Natural killer cell treated with Interleukin-12 subunit alpha and Interleukin-12 subunit beta and Interleukin-15 and Interleukin-18, amount 100 ng/mL, for 72 hours (primary cell): ENCODE measurements around the gene CACNA1E. TPM values are rescaled to one million over a fixed set of nuclear protein-coding genes. Genes with fewer than 3 reads are reported as not detected.
"Not testable (repeated sequence)": the region's sequence is repeated elsewhere in the genome, so short reads cannot be mapped to it uniquely, and the experiment has no call there.

Experiments
- ATAC-seq, 2 donors: fragments of 150-1000 bp; cut with Tn5 transposase in 1 of 2; sonication (Bioruptor Pico), chemical (Tn5 transposase) in 1 of 2; 2 replicates each; pipeline ENCODE4 v1.10.0; 2021
- DNase-seq: peaks from one replicate; pipeline ENCODE4 v3.0.0; 2022; ENCODE audit warnings: low spot score
- H3K27ac Mint-ChIP-seq, 2 donors: 1 replicate in 1 of 2; 2 replicates in 1 of 2; pipeline ENCODE4 v1.8.0; 2022; ENCODE audit warnings: mixed read lengths in 2 of 2, mild to moderate bottlenecking in 1 of 2, moderate library complexity in 1 of 2
- H3K27me3 Mint-ChIP-seq, 2 donors: 1 replicate in 1 of 2; 2 replicates in 1 of 2; pipeline ENCODE4 v1.8.0; 2022; ENCODE audit warnings: mixed read lengths in 2 of 2
- H3K36me3 Mint-ChIP-seq: one replicate; pipeline ENCODE4 v1.8.0; 2022; ENCODE audit warnings: mixed read lengths
- H3K4me1 Mint-ChIP-seq, 2 donors: 1 replicate in 1 of 2; 2 replicates in 1 of 2; pipeline ENCODE4 v1.8.0; 2022; ENCODE audit warnings: low read depth in 2 of 2, mixed read lengths in 2 of 2, mild to moderate bottlenecking in 1 of 2
- H3K4me3 Mint-ChIP-seq: one replicate; pipeline ENCODE4 v1.8.0; 2022; ENCODE audit warnings: mixed read lengths
- H3K9me3 Mint-ChIP-seq: 2 replicates; pipeline ENCODE4 v1.8.0; 2022; ENCODE audit warnings: mixed read lengths
- total RNA-seq, 2 donors: library from RNA; stranded (reverse); gene quantifications; one replicate each; pipeline ENCODE4 v1.2.3, GENCODE V29; 2022

The CACNA1E gene
- total RNA-seq, 2 donors from 2014 or later, result 0.08 TPM; not detected in 1

DNA sequence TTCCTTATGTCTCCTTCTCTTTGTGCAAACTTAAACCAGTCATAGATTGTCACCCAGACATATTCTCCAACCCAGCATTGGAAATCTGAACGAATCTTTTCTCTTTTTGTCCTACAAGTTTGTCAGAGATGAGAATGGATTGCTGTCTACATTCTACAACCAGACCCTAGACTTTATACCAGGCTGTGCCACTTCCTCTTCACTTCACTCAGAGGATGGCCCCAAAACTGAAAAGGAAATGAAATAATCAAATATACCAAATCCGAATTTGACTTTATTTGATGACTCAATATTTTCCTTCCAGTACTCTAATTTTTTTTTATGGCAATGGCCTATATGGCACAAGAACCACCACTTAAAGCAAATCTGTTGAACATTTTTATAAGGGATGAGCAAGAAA lies 321.7 kb downstream of the CACNA1E start:
- H3K27ac Mint-ChIP-seq, result no peak overlapping the region
- H3K9me3 Mint-ChIP-seq, result no peaks in the 10 kb centered on the region
- H3K27me3 Mint-ChIP-seq, result peaks cover 3 to 4% of the 10 kb centered on the region in 2 donors
- no peaks in the 10 kb centered on the region for H3K36me3 Mint-ChIP-seq
- no peak overlapping the region for H3K4me3 Mint-ChIP-seq
- no peaks in the 10 kb centered on the region for H3K4me1 Mint-ChIP-seq
- DNase-seq, result no peak
- ATAC-seq, result no peak

DNA sequence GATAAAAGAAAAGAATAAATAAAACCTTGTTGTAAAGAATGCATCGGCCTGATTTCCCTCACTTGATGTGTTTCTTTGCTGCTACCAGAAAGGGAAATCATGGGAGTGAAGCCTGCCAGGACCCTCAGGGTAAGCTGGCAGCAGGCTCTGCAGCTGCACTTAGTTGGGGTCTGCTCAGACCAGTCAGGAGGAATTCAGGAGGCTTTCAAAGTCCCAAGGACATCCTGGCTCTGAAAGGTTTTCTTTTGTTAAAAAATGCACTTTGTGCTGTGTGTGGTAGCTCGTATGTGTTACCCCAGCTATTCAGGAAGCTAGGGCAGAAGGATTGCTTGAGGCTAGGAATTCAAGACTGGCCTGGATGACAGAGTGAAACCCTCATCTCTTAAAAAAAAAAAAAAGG lies 323.4 kb downstream of the CACNA1E start:
- H3K9me3 Mint-ChIP-seq, result no peaks in the 10 kb centered on the region
- peaks cover 3 to 13% of the 10 kb centered on the region in 2 donors for H3K27me3 Mint-ChIP-seq
- H3K36me3 Mint-ChIP-seq, result no peaks in the 10 kb centered on the region
- no peak overlapping the region for H3K4me3 Mint-ChIP-seq
- ATAC-seq (no peak), DNase-seq (no peak)
- H3K4me1 Mint-ChIP-seq, result no peaks in the 10 kb centered on the region
- no peak overlapping the region for H3K27ac Mint-ChIP-seq

DNA sequence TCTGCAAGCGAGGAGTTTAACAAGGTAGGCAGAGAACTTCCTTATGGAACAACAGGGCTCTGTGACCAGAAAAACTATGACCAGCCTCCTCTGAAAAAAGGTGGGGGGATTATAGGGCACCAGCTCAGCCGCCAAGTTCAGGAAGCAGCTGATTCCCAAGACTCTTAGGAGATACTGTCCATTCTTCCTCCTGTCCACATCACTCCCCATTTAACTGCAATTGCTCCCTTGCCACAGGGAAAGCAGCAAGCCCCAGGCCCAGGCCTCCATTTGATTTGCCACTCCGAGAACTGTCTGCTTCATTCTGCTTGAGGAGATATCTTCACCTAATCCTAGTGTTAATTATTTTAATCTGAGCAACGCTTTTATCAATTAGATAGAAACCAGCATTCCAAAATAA lies 323.9 kb downstream of the CACNA1E start:
- Mint-ChIP-seq H3K27ac (no peak overlapping the region), H3K9me3 (no peaks in the 10 kb centered on the region), H3K27me3 (peaks cover 3 to 18% of the 10 kb centered on the region in 2 donors), H3K4me3 (no peak overlapping the region), H3K36me3 (no peaks in the 10 kb centered on the region), H3K4me1 (no peaks in the 10 kb centered on the region)
- DNase-seq, result no peak
- ATAC-seq, result no peak

DNA sequence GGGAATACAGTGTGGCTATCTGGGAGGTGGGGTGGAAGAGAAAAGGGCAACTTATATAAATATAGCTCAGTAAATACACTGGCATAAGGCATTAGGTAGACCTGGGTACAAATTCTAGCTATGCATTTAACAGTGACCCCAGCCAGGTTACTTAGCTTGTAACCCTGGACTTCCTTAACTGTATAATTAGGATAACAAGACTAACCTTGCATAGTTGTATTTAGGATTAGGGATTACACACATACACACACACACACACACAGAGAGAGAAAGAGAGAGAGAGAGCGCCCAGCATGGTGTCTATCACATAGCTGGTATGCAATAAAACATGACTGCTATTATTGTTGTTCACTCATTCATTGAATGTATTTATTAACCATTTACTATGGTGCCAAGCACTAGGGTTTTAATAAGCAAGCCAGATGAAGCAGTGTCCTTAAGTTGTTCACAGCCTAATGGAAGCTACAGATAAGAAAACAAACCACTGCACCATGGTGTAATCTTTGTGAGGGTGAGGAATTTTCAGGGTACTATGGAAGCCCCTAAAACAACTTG lies 326.8 kb downstream of the CACNA1E start:
- no peaks in the 10 kb centered on the region for H3K4me1 Mint-ChIP-seq
- H3K9me3 Mint-ChIP-seq, result no peaks in the 10 kb centered on the region
- no peak for DNase-seq
- H3K4me3 Mint-ChIP-seq, result no peak overlapping the region
- H3K27ac Mint-ChIP-seq, result no peak overlapping the region
- no peaks in the 10 kb centered on the region for H3K36me3 Mint-ChIP-seq
- no peak for ATAC-seq
- H3K27me3 Mint-ChIP-seq, result peaks cover 3 to 18% of the 10 kb centered on the region in 2 donors

DNA sequence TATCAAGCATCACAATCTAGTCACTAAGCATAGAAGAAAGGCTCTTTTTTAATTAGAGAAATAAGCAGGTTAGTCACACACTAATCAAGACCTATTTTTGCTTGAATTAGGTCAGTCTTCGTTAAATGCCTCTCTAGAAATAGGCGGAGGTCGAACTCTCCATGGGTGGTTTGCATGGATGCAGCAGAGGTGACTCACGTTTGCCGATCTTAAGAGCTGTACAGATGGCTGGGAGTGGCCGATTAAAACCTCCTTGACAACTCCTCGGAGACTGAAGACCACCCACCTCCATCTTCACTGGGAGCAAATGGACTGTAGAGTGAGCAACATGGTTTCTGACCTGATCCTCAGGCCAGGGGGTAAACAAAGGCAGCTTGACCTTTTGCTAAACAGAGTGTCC lies 328.9 kb downstream of the CACNA1E start:
- Mint-ChIP-seq H3K9me3 (no peaks in the 10 kb centered on the region), H3K27me3 (peaks cover 0 to 18% of the 10 kb centered on the region in 2 donors), H3K27ac (no peak overlapping the region), H3K36me3 (no peaks in the 10 kb centered on the region), H3K4me1 (no peaks in the 10 kb centered on the region), H3K4me3 (no peak overlapping the region)
- ATAC-seq (no peak), DNase-seq (no peak)

DNA sequence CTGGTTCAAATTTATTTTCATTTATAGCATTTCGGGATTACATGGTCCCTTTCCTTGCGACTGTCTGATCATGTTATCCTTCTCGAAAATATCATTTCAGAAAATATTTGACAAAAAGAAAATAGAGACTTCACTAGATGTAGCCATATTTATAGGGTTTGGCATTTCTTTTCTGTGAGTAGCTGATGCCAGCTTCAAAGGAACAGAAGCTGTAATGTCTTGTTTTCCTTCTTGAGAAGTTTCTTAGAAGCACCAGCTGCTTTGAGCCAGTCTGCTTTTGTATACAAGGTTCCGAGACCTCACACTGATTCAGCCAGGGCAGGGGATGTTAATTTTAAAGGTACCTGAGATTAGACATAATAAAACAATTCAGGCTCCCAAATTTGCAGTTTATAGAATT lies 329.9 kb downstream of the CACNA1E start:
- no peak for ATAC-seq
- Mint-ChIP-seq H3K36me3 (no peaks in the 10 kb centered on the region), H3K27me3 (peaks cover 0 to 18% of the 10 kb centered on the region in 2 donors), H3K9me3 (no peaks in the 10 kb centered on the region), H3K27ac (no peak overlapping the region), H3K4me3 (no peak overlapping the region), H3K4me1 (no peaks in the 10 kb centered on the region)
- DNase-seq, result no peak

DNA sequence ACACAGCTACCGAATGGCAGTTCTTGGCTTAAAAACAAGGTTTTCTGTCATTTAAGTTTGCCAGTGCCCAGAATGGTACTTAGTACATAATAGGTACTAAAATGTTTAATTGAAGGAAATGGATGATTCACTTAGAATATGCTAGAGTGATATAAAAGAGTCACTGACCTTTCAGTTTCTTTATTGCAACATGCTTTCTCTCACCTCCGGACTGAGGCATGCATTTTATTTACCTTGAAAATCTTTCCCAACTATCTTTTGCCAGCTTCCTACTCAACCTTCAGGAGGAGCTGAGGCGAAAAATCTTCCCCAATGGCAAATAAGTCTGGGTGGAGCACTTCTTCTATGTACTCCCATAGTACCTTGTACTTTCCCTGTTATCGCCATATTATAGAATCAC lies 333.3 kb downstream of the CACNA1E start:
- H3K27me3 Mint-ChIP-seq, result peaks cover 0 to 14% of the 10 kb centered on the region in 2 donors
- no peaks in the 10 kb centered on the region for H3K36me3 Mint-ChIP-seq
- no peak overlapping the region for H3K4me3 Mint-ChIP-seq
- H3K9me3 Mint-ChIP-seq, result no peaks in the 10 kb centered on the region
- ATAC-seq, result no peak
- no peak for DNase-seq
- no peak overlapping the region for H3K27ac Mint-ChIP-seq
- H3K4me1 Mint-ChIP-seq, result no peaks in the 10 kb centered on the region

DNA sequence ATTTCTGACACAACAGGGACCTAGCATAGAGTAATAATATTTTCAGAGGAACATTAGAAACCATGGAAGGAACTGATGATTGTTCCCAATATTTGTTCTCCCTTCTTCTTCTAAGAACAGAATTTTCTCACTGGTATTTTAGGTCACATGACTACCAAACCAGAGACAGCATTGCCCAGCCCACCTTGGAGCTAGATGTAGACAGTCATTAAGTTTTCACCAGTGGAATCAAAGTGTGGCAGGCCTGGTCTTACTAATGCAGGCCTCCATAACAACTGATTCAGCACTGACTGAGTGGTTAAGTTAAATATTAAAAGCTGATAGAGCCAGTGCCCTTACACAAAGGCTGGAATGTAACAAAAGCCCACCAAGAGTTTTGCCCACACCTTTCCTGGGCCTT lies 333.8 kb downstream of the CACNA1E start:
- Mint-ChIP-seq H3K36me3 (no peaks in the 10 kb centered on the region), H3K9me3 (peaks cover 2% of the 10 kb centered on the region), H3K4me3 (no peak overlapping the region), H3K27me3 (peaks cover 0 to 13% of the 10 kb centered on the region in 2 donors), H3K27ac (no peak overlapping the region), H3K4me1 (no peaks in the 10 kb centered on the region)
- DNase-seq (no peak), ATAC-seq (no peak)

DNA sequence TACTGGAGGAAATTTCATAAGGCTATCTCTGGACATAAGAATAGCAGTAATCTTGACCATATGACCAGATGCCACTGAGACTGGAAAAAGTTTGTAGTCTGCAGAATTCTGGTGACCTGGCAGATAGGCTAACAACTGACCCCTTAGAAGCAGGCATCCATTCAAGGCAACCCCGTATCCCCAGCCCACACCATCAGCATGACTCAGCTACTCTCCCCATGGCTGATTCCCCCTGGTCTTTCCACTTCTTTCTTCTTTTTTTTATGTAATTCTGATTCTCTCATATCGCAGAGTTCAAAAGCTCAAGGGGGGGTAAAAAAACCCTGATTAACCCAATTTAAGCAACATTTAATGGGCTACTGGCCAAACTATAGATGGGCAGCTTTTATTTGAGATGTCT lies 335.1 kb downstream of the CACNA1E start:
- H3K4me1 Mint-ChIP-seq, result no peaks in the 10 kb centered on the region
- no peak for ATAC-seq
- no peak overlapping the region for H3K27ac Mint-ChIP-seq
- H3K36me3 Mint-ChIP-seq, result no peaks in the 10 kb centered on the region
- H3K9me3 Mint-ChIP-seq, result peaks cover 4% of the 10 kb centered on the region
- peaks cover 0 to 25% of the 10 kb centered on the region in 2 donors for H3K27me3 Mint-ChIP-seq
- H3K4me3 Mint-ChIP-seq, result no peak overlapping the region
- no peak for DNase-seq

DNA sequence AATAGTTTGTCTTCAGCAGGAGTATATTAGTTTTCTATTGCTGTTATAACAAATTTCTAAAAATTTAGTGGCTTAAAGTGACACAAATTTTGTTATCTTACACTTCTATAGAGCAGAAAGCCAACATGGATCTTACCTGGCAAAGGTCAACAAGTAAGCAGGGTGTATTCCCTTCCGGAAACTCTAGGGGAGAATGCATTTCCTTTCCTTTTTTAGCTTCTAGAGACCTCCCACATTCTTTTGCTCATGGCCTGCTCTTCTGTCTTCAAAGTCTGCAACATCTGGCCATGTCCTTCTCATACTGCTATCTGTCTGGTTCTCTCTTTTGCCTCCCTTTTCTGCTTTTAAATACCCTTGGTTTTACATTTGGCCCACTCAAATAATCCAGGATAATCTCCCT lies 335.6 kb downstream of the CACNA1E start:
- Mint-ChIP-seq H3K4me3 (no peak overlapping the region), H3K9me3 (peaks cover 5% of the 10 kb centered on the region), H3K4me1 (no peaks in the 10 kb centered on the region), H3K27ac (no peak overlapping the region), H3K36me3 (no peaks in the 10 kb centered on the region), H3K27me3 (peaks cover 0 to 28% of the 10 kb centered on the region in 2 donors)
- ATAC-seq (no peak), DNase-seq (no peak)

DNA sequence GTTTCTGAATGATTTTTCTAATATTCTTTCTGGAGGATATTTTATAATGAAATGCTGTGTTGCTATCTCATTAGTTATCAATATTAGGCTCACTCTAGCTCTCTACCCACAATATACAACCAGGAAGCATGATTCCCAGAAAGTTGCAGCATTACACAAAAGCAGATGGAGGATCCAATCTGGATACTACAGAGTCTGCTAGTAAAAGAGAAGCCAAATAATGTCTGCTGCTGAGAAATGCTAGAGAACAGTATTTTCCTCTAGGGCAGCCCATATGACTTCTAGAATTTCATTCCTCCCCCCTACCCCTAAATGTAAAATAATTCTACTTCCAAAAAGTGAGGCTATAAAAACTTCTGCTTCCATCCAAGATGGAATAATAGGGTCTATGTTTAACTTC lies 338.4 kb downstream of the CACNA1E start:
- Mint-ChIP-seq H3K4me3 (no peak overlapping the region), H3K36me3 (peaks cover 2% of the 10 kb centered on the region), H3K4me1 (no peaks in the 10 kb centered on the region), H3K9me3 (peaks cover 6% of the 10 kb centered on the region), H3K27ac (no peak overlapping the region), H3K27me3 (peaks cover 0 to 40% of the 10 kb centered on the region in 2 donors)
- ATAC-seq (no peak), DNase-seq (no peak)

DNA sequence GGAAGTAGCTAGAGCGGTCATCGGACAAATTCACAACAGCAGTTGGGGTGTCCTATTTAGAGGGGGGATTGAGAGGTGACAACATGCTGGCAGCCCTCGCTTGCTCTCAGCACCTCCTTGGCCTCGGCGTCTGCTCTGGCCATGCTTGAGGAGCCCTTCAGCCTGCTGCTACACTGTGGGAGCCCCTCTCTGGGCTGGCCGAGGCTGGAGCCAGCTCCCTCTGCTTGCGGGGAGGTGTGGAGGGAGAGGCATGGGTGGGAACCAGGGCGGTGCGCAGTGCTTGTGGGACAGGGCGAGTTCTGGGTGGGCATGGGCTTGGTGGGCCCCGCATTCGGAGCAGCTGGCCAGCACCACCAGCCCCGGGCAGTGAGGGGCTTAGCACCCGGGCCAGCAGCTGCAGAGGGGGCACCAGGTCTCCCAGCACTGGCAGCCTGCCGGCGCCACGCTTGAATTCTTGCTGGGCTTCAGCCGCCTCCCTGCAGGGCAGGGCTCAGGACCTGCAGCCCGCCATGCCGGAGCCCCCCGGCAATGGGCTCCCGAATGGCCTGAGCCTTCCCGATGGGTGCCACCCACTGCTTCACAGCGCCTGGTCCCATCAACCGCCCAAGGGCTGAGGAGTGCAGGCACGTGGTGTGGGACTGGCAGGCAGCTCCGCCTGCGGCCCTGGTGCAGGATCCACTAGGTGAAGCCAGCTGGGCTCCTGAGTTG lies 349.0 kb downstream of the CACNA1E start:
- H3K9me3 Mint-ChIP-seq, result peaks cover 20% of the 10 kb centered on the region
- ATAC-seq, H3K4me3 Mint-ChIP-seq, H3K36me3 Mint-ChIP-seq, DNase-seq, H3K27ac Mint-ChIP-seq, H3K4me1 Mint-ChIP-seq: not testable (repeated sequence)
- H3K27me3 Mint-ChIP-seq, result peaks cover 0 to 22% of the 10 kb centered on the region in 2 donors

DNA sequence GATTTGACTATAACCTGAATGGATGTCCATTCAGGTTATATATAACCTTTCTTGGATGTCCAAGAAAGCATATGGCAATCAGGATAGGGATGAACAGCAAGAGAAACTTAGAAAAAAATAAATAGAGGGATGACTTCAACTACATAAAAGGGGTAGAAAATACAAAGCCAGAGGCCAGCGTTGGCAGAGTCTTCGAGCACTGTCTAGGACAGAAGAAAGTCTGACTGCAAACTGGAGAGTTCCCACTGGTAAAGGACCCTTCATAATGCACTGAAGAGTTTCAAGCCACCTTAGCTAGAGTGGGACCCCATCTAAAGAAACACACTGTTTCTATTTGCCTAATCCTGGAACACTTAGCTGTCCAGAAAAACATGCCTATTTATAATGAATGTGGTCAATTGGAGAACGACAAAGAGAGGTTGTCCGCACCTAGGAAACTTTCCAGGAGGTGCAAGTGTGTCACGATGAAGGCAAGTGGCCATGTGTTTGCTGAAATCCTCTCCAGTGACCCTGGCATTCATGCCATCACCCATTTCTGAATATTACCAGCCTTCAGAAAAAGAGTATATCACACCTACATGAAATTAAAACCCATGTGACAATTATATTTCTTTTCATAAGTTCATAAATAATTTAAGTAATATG lies 362.8 kb downstream of the CACNA1E start:
- H3K4me3 Mint-ChIP-seq, result no peak overlapping the region
- H3K27me3 Mint-ChIP-seq, result peaks cover 0 to 19% of the 10 kb centered on the region in 2 donors
- DNase-seq (no peak), ATAC-seq (no peak)
- H3K4me1 Mint-ChIP-seq, result no peaks in the 10 kb centered on the region
- H3K27ac Mint-ChIP-seq, result no peak overlapping the region
- H3K36me3 Mint-ChIP-seq, result no peaks in the 10 kb centered on the region
- peaks cover 8% of the 10 kb centered on the region for H3K9me3 Mint-ChIP-seq

DNA sequence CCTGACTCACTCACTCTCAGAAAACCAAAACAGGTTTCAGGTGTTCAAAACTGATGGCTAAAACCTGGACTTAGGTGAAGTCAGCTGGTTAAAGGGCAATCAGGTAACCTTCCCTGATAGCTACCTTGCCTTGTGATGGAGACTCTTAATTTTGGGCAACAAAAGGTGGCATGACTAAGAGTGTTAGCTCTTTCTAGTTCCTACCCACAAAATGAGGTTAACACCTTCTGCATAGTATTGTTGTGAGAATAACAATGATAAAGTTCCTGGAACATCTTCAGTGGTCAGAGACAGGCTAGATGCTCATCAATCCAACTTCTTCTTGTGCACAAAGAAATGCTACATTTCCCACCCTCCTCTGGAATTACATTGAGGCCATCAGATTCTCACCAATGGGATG lies 363.4 kb downstream of the CACNA1E start:
- Mint-ChIP-seq H3K27ac (no peak overlapping the region), H3K4me3 (no peak overlapping the region), H3K4me1 (no peaks in the 10 kb centered on the region), H3K36me3 (peaks cover under 1% of the 10 kb centered on the region), H3K9me3 (peaks cover 10% of the 10 kb centered on the region), H3K27me3 (peaks cover 0 to 21% of the 10 kb centered on the region in 2 donors)
- DNase-seq (no peak), ATAC-seq (no peak)
